Stomach smooth muscle (tissue), 2 donors: ENCODE results near the gene PPP1R2.

Source experiments
- H3K27ac ChIP-seq: one replicate; pipeline ENCODE4 v1.7.0; 2013; ENCODE audit warnings: mild to moderate bottlenecking, low read length, inconsistent platforms
- H3K27me3 ChIP-seq, 2 donors: one replicate each; pipeline ENCODE4 v1.7.0; 2013; ENCODE audit warnings: low read length in 2 of 2; ENCODE audit not compliant: insufficient read depth in 2 of 2, control insufficient read depth in 1 of 2
- H3K36me3 ChIP-seq, 2 donors: one replicate each; pipeline ENCODE4 v1.7.0; 2013; ENCODE audit warnings: low read length in 2 of 2; ENCODE audit not compliant: control insufficient read depth in 2 of 2, insufficient read depth in 2 of 2
- H3K4me1 ChIP-seq: one replicate; pipeline ENCODE4 v1.7.0; 2013; ENCODE audit warnings: low read length; ENCODE audit not compliant: control insufficient read depth, insufficient read depth
- H3K4me3 ChIP-seq, 2 donors: one replicate each; pipeline ENCODE4 v1.7.0; 2013; ENCODE audit warnings: low read length in 2 of 2
- H3K9ac ChIP-seq, 2 donors: one replicate each; pipeline ENCODE4 v1.7.0; 2013; ENCODE audit warnings: low read length in 2 of 2, mild to moderate bottlenecking in 1 of 2
- H3K9me3 ChIP-seq, 2 donors: one replicate each; pipeline ENCODE4 v1.7.0; 2013; ENCODE audit warnings: low read length in 2 of 2; ENCODE audit not compliant: control insufficient read depth in 2 of 2
- donor health status: healthy.
- donor health status: Pancreatic carcinoma.

PPP1R2 gene

GRCh38 chr3:195580744-195581443, 37.8 kb upstream of the PPP1R2 start:
- Histone ChIP-seq H3K9me3 (no peaks in the 10 kb centered on the region), H3K36me3 (no peaks in the 10 kb centered on the region), H3K27me3 (peaks cover 0 to 2% of the 10 kb centered on the region in 2 donors), H3K4me3 (no peak overlapping the region), H3K9ac (no peak overlapping the region), H3K27ac (no peak overlapping the region), H3K4me1 (peaks cover 9% of the 10 kb centered on the region)

DNA sequence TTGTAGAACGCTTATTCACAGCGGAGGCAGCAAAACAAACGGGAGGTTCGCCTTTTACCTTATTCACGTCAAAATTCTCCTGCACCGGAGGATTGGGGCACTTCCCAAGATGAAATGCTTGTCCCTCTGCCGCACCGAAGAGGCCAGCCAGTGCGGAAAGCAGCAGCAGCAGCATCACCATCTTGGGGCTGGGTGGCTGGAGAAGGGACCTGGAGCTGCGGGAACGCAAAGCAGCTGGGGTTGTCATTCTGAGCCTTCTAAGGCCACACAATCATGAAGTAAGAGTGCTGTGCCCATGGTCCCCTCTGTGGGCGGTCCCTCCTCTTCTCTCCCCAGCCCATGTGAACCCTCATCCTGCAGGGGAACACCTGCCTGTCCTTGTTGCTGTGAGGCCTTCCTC, 36.2 kb upstream of the PPP1R2 start:
- H3K4me3 ChIP-seq: no peak overlapping the region
- H3K27me3 ChIP-seq: peaks cover 0 to 2% of the 10 kb centered on the region in 2 donors
- H3K36me3 ChIP-seq: no peaks in the 10 kb centered on the region
- H3K9me3 ChIP-seq: no peaks in the 10 kb centered on the region
- peaks cover 8% of the 10 kb centered on the region for H3K4me1 ChIP-seq
- H3K9ac ChIP-seq: no peak overlapping the region
- H3K27ac ChIP-seq: no peak overlapping the region

DNA sequence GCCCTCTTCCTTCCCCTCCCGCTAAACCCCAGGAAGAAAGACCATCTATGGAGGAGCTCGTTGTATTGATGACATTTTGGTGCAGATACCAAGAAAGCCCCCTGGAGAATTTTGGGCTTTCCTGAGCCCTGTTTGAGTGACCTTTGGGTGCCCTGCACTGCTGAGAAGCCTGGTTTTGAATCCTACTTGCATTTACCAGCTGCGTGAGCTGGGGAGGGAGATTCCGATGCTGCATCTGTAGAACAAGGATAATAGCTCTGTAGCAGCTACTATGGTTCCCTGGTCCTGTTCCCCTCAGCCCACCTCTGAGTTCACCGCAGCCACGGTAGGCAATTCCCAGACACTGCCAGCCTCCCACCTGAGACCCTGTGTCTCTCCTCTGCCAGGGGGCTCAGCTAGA, 35.4 kb upstream of the PPP1R2 start:
- Histone ChIP-seq H3K36me3 (no peaks in the 10 kb centered on the region), H3K4me1 (peaks cover 7% of the 10 kb centered on the region), H3K4me3 (no peak overlapping the region), H3K27me3 (peaks cover 0 to 2% of the 10 kb centered on the region in 2 donors), H3K27ac (no peak overlapping the region), H3K9me3 (no peaks in the 10 kb centered on the region), H3K9ac (no peak overlapping the region)

- Histone ChIP-seq H3K36me3 (no peaks in the 10 kb centered on the region), H3K27ac (no peak overlapping the region)
Observed at GRCh38 chr3:195577645-195578177, 34.6 kb upstream of the PPP1R2 start.

DNA sequence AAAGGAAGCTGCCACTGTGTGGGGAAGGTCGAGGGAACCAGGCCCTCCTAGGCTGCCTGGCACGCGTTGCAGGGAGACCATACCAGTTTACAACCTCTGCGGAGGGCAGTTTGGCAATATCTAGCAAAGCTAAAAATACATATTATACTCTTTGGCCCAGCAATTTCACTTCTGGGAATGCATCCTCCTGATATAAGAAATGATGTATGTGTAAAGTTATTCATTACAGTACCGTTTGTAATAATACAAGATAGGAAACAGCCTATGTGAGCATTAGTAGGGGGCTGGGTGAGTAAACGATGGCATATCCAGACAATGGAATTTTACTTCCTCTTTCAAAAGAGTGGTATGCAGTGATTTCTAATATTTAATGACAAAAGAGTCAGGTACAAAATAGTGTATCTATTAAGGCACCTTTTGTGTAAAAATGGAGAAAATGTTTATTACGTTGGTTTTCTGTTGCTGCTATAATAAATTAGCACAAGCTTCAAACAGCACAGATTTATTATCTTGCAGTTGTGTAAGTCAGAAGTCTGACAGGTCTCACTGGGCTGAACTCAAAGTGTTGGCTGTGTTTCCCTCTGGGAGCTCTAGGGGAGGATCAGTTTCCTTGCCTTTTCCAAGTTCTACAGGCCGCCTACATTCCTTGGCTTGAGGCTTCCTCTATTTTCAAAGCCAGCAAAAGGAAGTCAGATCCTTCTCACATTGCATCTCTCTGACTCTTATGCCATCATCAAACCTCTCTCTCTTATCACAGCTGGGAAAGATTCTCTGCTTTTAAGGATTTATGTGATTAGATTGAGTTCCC, 31.6 kb upstream of the PPP1R2 start:
- H3K27me3 ChIP-seq: peaks cover 0 to 2% of the 10 kb centered on the region in 2 donors
- no peak overlapping the region for H3K9ac ChIP-seq
- H3K27ac ChIP-seq: no peak overlapping the region
- H3K9me3 ChIP-seq: no peaks in the 10 kb centered on the region
- peaks cover 0 to 2% of the 10 kb centered on the region in 2 donors for H3K36me3 ChIP-seq
- H3K4me1 ChIP-seq: no peaks in the 10 kb centered on the region
- H3K4me3 ChIP-seq: no peak overlapping the region

More at GRCh38 chr3:195577645-195578177, 34.6 kb upstream of the PPP1R2 start:
- Histone ChIP-seq H3K27me3 (peaks cover 0 to 2% of the 10 kb centered on the region in 2 donors), H3K9ac (no peak overlapping the region), H3K9me3 (no peaks in the 10 kb centered on the region), H3K4me1 (peaks cover 7% of the 10 kb centered on the region), H3K4me3 (no peak overlapping the region)

DNA sequence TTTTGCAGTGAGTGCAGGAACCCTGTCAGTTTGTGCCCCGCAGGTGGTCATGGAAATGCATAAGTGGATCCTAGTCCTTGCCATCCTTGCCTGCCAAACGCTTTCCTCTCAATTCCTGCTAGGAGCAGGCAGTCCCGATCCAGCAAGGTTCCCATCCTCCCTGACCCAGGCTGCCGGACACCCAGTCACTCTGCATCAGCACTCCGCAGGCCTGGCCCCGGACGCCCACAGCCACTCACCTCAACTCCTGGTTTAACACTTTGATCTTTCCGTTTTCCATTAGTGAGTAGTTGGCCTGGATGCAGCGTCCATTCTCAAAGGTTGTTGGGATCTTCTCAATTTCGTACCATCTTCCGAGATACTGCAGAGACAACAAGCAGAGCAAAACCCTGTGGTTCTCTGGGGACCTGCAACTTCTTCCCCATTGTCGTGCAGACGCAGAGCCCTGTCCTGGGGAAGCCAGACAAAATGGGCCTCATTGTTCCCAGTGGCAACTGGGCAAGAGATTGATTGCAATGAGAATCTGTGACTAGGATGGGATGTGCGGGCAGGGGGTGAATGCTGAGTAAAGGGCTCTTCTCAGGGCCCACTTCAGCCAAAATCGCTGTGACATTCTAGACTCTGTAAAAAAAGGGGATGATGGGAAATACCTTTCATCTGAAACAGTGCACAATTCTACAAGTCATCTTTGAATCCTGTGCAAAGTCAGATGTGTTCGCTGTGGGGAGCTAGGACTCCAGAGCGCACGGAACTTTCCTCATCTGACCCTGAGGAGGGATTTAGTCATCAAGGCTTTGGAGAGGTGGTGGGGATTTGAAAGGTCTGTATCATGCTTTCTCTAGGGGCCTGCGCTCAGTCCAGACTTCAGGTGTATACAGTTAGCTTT, 30.7 kb upstream of the PPP1R2 start:
- H3K4me3 ChIP-seq: no peak overlapping the region
- peaks cover 0 to 2% of the 10 kb centered on the region in 2 donors for H3K36me3 ChIP-seq
- peaks cover 0 to 2% of the 10 kb centered on the region in 2 donors for H3K27me3 ChIP-seq
- no peaks in the 10 kb centered on the region for H3K4me1 ChIP-seq
- no peaks in the 10 kb centered on the region for H3K9me3 ChIP-seq
- H3K9ac ChIP-seq: no peak overlapping the region
- H3K27ac ChIP-seq: no peak overlapping the region

- H3K4me3 ChIP-seq: no peak overlapping the region
- H3K36me3 ChIP-seq: peaks cover 0 to 2% of the 10 kb centered on the region in 2 donors
- H3K27me3 ChIP-seq: peaks cover 0 to 2% of the 10 kb centered on the region in 2 donors
- no peak overlapping the region for H3K9ac ChIP-seq
- H3K4me1 ChIP-seq: no peaks in the 10 kb centered on the region
- no peak overlapping the region for H3K27ac ChIP-seq
- no peaks in the 10 kb centered on the region for H3K9me3 ChIP-seq
Observed at GRCh38 chr3:195571361-195571760, 28.2 kb upstream of the PPP1R2 start.

GRCh38 chr3:195570912-195571311, 27.8 kb upstream of the PPP1R2 start:
- H3K27ac ChIP-seq: no peak overlapping the region
- H3K36me3 ChIP-seq: peaks cover 0 to 2% of the 10 kb centered on the region in 2 donors
- H3K27me3 ChIP-seq: peaks cover 0 to 2% of the 10 kb centered on the region in 2 donors

GRCh38 chr3:195570344-195570743, 27.2 kb upstream of the PPP1R2 start:
- H3K27ac ChIP-seq: no peak overlapping the region
- H3K4me3 ChIP-seq: no peak overlapping the region
- peaks cover 0 to 2% of the 10 kb centered on the region in 2 donors for H3K36me3 ChIP-seq

More at GRCh38 chr3:195570912-195571311, 27.8 kb upstream of the PPP1R2 start:
- H3K4me3 ChIP-seq: no peak overlapping the region
- no peaks in the 10 kb centered on the region for H3K9me3 ChIP-seq
- H3K4me1 ChIP-seq: no peaks in the 10 kb centered on the region
- H3K9ac ChIP-seq: no peak overlapping the region

GRCh38 chr3:195568630-195569029, 25.5 kb upstream of the PPP1R2 start:
- no peak overlapping the region for H3K27ac ChIP-seq
- H3K27me3 ChIP-seq: peaks cover 0 to 2% of the 10 kb centered on the region in 2 donors
- no peak overlapping the region for H3K9ac ChIP-seq
- peaks cover 0 to 2% of the 10 kb centered on the region in 2 donors for H3K36me3 ChIP-seq
- no peak overlapping the region for H3K4me3 ChIP-seq
- no peaks in the 10 kb centered on the region for H3K4me1 ChIP-seq
- H3K9me3 ChIP-seq: no peaks in the 10 kb centered on the region

More at GRCh38 chr3:195570344-195570743, 27.2 kb upstream of the PPP1R2 start:
- Histone ChIP-seq H3K27me3 (peaks cover 0 to 2% of the 10 kb centered on the region in 2 donors), H3K9me3 (no peaks in the 10 kb centered on the region), H3K4me1 (no peaks in the 10 kb centered on the region), H3K9ac (no peak overlapping the region)
